ENCODE results near the gene GPR162. TPM values are rescaled to one million over a fixed set of nuclear protein-coding genes. Genes with fewer than 3 reads are reported as not detected.
A peak's percentile ranks its signal among the peaks of the same experiment; 100 is the strongest.
"Not testable (repeated sequence)": the region's sequence is repeated elsewhere in the genome, so short reads cannot be mapped to it uniquely, and the experiment has no call there.

GPR162 gene
- total and polyA plus RNA-seq, 7 experiments from 2014 or later: 0.30 to 10.5 (median 0.38) TPM; not detected in 2

DNA sequence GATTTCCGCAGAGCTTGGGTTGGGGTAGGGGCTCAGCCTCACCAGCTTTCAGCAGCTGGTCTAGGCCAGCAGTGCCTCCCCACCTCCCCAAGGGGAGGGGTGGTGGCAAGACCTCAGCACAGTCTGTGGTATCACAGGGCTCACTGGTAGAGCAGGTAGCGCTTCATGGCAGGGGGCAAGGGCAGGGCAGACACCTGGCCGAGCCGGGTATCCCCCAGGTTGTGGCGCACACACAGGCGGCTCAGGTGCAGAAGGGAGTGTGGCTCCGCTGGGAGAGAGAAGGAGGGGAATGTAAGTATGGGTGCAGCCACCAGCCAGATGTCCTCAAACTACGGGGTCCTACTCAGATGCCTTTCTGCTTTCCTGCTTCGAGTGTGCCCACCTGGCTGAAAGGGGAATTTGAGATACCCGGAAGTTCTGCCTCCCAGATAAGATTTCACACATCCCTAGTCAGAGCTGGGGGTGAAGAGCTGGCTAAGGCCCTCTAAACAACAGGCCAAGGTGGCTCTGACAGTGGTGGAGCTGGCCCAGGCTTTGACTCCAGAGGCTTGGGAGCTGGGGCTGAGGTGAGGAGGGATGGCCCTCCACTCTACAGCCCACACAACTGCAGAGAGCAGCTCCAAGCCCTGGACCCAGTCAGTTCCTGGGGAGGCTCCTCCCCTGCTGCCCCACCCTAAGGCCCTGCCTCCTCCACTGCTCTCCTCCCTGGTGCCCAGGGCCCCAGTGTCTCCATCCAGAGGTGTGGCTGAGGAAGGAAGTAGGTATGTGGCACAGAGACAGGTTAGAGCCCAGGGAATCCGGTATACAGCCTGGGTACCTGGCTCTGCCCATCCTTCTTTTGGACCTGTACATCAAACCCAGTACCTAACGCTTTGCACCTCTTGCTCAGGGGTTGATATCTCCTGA, 49.7 kb downstream of the GPR162 start:
- peak overlapping the region; percentile 87 to 95 (median 91) for H3K4me3 Mint-ChIP-seq

GRCh38 chr12:6872073-6873048, 50.7 kb downstream of the GPR162 start:
- DNase-seq (peak; percentile 66 to 92 (median 79)), ATAC-seq (peak; percentile 61)
- no peaks in the 10 kb centered on the region for H3K27me3 Mint-ChIP-seq
- ChIA-PET POLR2A (interaction anchor here (0.5 to 4.6 kb wide), 43 partner anchors 8 to 317 kb away, joined by 3 to 70 read pairs (median 4); partner anchors contain the start of genes C12orf57, CD4, CDCA3 and ENO2), CTCF (interaction anchor here (0.6 to 6.9 kb wide), 34 partner anchors 9 to 241 kb away, joined by 3 to 45 read pairs (median 4); partner anchors contain the start of genes C12orf57, C1RL, CDCA3 and LRRC23)
- no peaks in the 10 kb centered on the region for H3K9me3 ChIP-seq (ENCODE audit: control insufficient read depth in 2 of 3, low read length in 3 of 3)
- peaks cover 37 to 62% (median 51%) of the 10 kb centered on the region in 7 donors for H3K4me1 Mint-ChIP-seq
- H3K36me3 ChIP-seq (ENCODE audit: control insufficient read depth in 2 of 3, insufficient read depth in 3 of 3, low read length in 3 of 3): peaks cover 3 to 32% (median 6%) of the 10 kb centered on the region in 3 experiments
- intact Hi-C loops (cut with micrococcal nuclease): loop anchor here (1.0 to 5.0 kb wide), 21 partner anchors 19 to 1825 kb away; partner anchors contain the start of genes EMG1 (in 2 of the 2), ENO2 (in 2 of the 2), LPCAT3 (in 2 of the 2) and LRRC23 (in 2 of the 2)
- H3K4me1 ChIP-seq (ENCODE audit: control insufficient read depth in 2 of 2, insufficient read depth in 2 of 2, low read length in 2 of 2): peaks cover 35 to 36% of the 10 kb centered on the region in 2 donors
- H3K27ac ChIP-seq (ENCODE audit: low read depth, low read length): peak overlapping the region; percentile 77
- peak overlapping the region; percentile 74 to 94 (median 88) for H3K27ac Mint-ChIP-seq
- peak overlapping the region; percentile 87 to 95 (median 91) for H3K4me3 Mint-ChIP-seq
- peak overlapping the region; percentile 98 for H3K4me3 ChIP-seq (ENCODE audit: low read length)
- peaks cover 0 to 48% (median 3%) of the 10 kb centered on the region in 5 donors for H3K36me3 Mint-ChIP-seq
- no peaks in the 10 kb centered on the region for H3K9me3 Mint-ChIP-seq
- H3K27me3 ChIP-seq (ENCODE audit: control insufficient read depth in 2 of 2, insufficient read depth in 2 of 2, low read length in 2 of 2): no peaks in the 10 kb centered on the region

More for the DNA sequence above, 49.7 kb downstream of the GPR162 start:
- Histone ChIP-seq H3K4me1 (ENCODE audit: control insufficient read depth in 2 of 2, insufficient read depth in 2 of 2, low read length in 2 of 2) (peaks cover 39 to 42% of the 10 kb centered on the region in 2 donors), H3K36me3 (ENCODE audit: control insufficient read depth in 2 of 3, insufficient read depth in 3 of 3, low read length in 3 of 3) (peaks cover 3 to 32% (median 6%) of the 10 kb centered on the region in 3 experiments), H3K4me3 (ENCODE audit: low read length) (peak overlapping the region; percentile 98), H3K27me3 (ENCODE audit: control insufficient read depth in 2 of 2, insufficient read depth in 2 of 2, low read length in 2 of 2) (no peaks in the 10 kb centered on the region), H3K27ac (ENCODE audit: low read depth, low read length) (peak overlapping the region; percentile 77), H3K9me3 (ENCODE audit: control insufficient read depth in 2 of 3, low read length in 3 of 3) (no peaks in the 10 kb centered on the region)
- CTCF ChIA-PET: interaction anchor here (0.6 to 6.9 kb wide), 12 partner anchors 8 to 237 kb away, joined by 3 to 45 read pairs (median 12); partner anchors contain the start of genes C1RL, CDCA3 and USP5
- DNase-seq (peak in 1 of 9 donors; percentile 58), ATAC-seq (no peak)
- no peaks in the 10 kb centered on the region for H3K9me3 Mint-ChIP-seq
- peak overlapping the region; percentile 74 to 94 (median 88) for H3K27ac Mint-ChIP-seq
- intact Hi-C loops (cut with micrococcal nuclease): loop anchor here in 1 of 2 donors (5.0 kb wide), 2 partner anchors 379 to 1826 kb away; partner anchors contain the start of genes MRPL51, NCAPD2 and RIMKLB
- no peaks in the 10 kb centered on the region for H3K27me3 Mint-ChIP-seq
- POLR2A ChIA-PET: interaction anchor here (0.5 to 4.6 kb wide), 10 partner anchors 17 to 148 kb away, joined by 3 to 70 read pairs (median 10); partner anchors contain the start of genes C12orf57, CDCA3, LPCAT3 and MLF2
- peaks cover 0 to 45% (median 3%) of the 10 kb centered on the region in 5 donors for H3K36me3 Mint-ChIP-seq
- H3K4me1 Mint-ChIP-seq: peaks cover 37 to 62% (median 53%) of the 10 kb centered on the region in 7 donors

DNA sequence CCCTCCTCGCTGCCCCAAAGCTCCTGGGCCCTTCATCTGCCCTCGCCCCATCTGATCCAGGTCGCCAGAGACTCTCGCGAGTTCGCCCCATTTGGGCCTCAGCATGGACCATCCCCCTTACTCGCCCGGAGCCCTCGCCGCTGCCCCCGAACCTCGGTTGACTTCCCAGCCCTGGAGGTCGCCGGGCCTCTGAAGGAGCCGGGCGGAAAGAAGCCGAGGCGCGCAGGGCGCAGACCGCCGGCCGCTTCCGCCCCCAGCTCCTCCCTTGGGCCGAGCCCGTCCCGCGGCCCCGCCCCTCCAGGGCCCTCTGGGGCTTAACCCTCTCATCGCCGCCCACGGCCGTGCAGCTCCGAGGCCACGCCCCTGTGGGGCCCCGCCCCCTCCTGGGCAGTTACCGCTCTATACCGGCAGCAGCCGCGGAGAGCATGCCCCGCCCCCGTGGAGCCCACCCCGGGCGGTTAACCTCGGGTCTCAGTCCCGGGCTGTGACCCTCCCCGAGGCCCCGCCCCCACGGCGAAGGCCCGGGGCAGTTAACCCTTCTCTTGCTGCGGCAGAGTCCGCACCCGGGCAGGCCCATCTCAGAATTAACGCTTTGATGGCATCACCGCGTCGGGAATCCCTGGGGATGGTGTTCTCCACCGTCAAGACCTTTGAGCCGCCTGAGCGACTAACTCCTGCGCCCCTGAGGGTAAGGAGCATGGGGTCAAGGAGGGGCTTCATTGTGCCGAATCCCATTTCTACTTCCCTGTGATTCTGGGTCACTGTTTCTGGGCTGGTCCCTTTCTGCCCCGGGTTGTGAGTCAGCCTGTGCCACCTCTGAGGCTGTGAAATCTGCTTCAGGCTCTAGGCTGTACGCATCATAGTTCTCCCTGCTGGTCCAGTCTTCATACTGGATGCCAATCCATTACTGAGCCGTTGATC, 51.7 kb downstream of the GPR162 start, which contains the start of gene SPSB2:
SPSB2 (minus strand) TSS at position 210 of the 921 bp plus-strand sequence. CDS start 402 bp downstream, outside the sequence.
- intact Hi-C loops (cut with micrococcal nuclease): loop anchor here (1.0 to 5.0 kb wide), 21 partner anchors 18 to 1824 kb away; partner anchors contain the start of genes EMG1 (in 2 of the 2), ENO2 (in 2 of the 2), LPCAT3 (in 2 of the 2) and LRRC23 (in 2 of the 2)
- no peaks in the 10 kb centered on the region for H3K9me3 ChIP-seq (ENCODE audit: control insufficient read depth in 2 of 3, low read length in 3 of 3)
- POLR2A ChIA-PET: interaction anchor here (0.7 to 4.6 kb wide), 40 partner anchors 9 to 316 kb away, joined by 3 to 70 read pairs (median 5); partner anchors contain the start of genes C12orf57, CDCA3, ENO2 and LPCAT3
- CTCF ChIA-PET: interaction anchor here (0.7 to 6.9 kb wide), 31 partner anchors 9 to 240 kb away, joined by 3 to 45 read pairs (median 4); partner anchors contain the start of genes C12orf57, C1RL, CDCA3 and LRRC23
- Mint-ChIP-seq H3K36me3 (peaks cover 0 to 42% (median 3%) of the 10 kb centered on the region in 5 donors), H3K4me3 (peak within 1 kb of the TSS; percentile 87 to 95 (median 91)), H3K4me1 (peaks cover 34 to 58% (median 47%) of the 10 kb centered on the region in 7 donors), H3K9me3 (no peaks in the 10 kb centered on the region), H3K27me3 (no peaks in the 10 kb centered on the region), H3K27ac (peak within 1 kb of the TSS; percentile 79 to 94 (median 88))
- H3K27me3 ChIP-seq (ENCODE audit: control insufficient read depth in 2 of 2, insufficient read depth in 2 of 2, low read length in 2 of 2): no peaks in the 10 kb centered on the region
- H3K27ac ChIP-seq (ENCODE audit: low read depth, low read length): peak within 1 kb of the TSS; percentile 77
- ATAC-seq (peak; percentile 97), DNase-seq (peak; percentile 96 to 100 (median 98))
- peaks cover 3 to 27% (median 6%) of the 10 kb centered on the region in 3 experiments for H3K36me3 ChIP-seq (ENCODE audit: control insufficient read depth in 2 of 3, insufficient read depth in 3 of 3, low read length in 3 of 3)
- H3K4me1 ChIP-seq (ENCODE audit: control insufficient read depth in 2 of 2, insufficient read depth in 2 of 2, low read length in 2 of 2): peaks cover 32 to 34% of the 10 kb centered on the region in 2 donors
- peak within 1 kb of the TSS; percentile 98 for H3K4me3 ChIP-seq (ENCODE audit: low read length)

DNA sequence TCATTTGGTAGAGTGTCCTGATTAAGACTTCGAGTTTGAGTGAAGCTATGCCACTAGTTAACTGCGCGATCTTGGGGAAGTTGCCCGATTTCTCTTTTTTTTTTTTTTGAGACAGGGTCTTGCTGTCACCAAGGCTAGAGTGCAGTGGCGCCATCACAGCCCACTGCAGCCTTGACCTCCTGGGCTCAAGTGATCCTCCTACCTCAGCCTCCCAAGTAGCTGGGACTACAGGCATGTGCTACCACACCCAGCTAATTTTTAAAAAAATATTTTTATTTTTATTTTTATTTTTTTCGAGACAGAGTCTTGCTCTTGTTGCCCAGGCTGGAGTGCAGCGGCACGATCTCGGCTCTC, 52.4 kb downstream of the GPR162 start:
- not testable (repeated sequence) for H3K9me3 Mint-ChIP-seq; DNase-seq; H3K9me3 ChIP-seq (ENCODE audit: control insufficient read depth in 2 of 3, low read length in 3 of 3); ATAC-seq; H3K27me3 ChIP-seq (ENCODE audit: control insufficient read depth in 2 of 2, insufficient read depth in 2 of 2, low read length in 2 of 2); H3K27me3 Mint-ChIP-seq
- ChIA-PET CTCF (interaction anchor here (0.7 to 6.9 kb wide), 8 partner anchors 18 to 234 kb away, joined by 3 to 45 read pairs (median 12); partner anchors contain the start of genes C12orf57, C1RL, CDCA3 and RNU7-1), POLR2A (interaction anchor here (0.6 to 4.6 kb wide), 10 partner anchors 17 to 121 kb away, joined by 3 to 70 read pairs (median 23); partner anchors contain the start of genes C12orf57, CDCA3, ENO2 and LRRC23)
- peak overlapping the region in 8 of 9 donors; percentile 78 to 92 (median 84) for H3K27ac Mint-ChIP-seq
- H3K36me3 ChIP-seq (ENCODE audit: control insufficient read depth in 2 of 3, insufficient read depth in 3 of 3, low read length in 3 of 3): peaks cover 3 to 27% (median 6%) of the 10 kb centered on the region in 3 experiments
- H3K27ac ChIP-seq (ENCODE audit: low read depth, low read length): peak overlapping the region; percentile 77
- H3K4me3 Mint-ChIP-seq: peak overlapping the region; percentile 87 to 95 (median 91)
- H3K4me1 ChIP-seq (ENCODE audit: control insufficient read depth in 2 of 2, insufficient read depth in 2 of 2, low read length in 2 of 2): peaks cover 26 to 27% of the 10 kb centered on the region in 2 donors
- H3K4me1 Mint-ChIP-seq: peaks cover 27 to 52% (median 40%) of the 10 kb centered on the region in 7 donors
- peak overlapping the region; percentile 98 for H3K4me3 ChIP-seq (ENCODE audit: low read length)
- H3K36me3 Mint-ChIP-seq: peaks cover 0 to 39% (median 3%) of the 10 kb centered on the region in 5 donors
- intact Hi-C loops (cut with micrococcal nuclease): loop anchor here in 1 of 2 donors (5.0 kb wide), 2 partner anchors 382 to 1823 kb away; partner anchors contain the start of genes MRPL51, NCAPD2 and RIMKLB
